ENCODE measurements around the gene TDRKH. TPM values are rescaled to one million over a fixed set of nuclear protein-coding genes. Genes with fewer than 3 reads are reported as not detected.

Gene TDRKH
- total and polyA plus RNA-seq, 2 of the 13 experiments (the other 11 are each of a cell fraction or from before 2014, with no cell fraction given) = 3.9 to 5.4 TPM

DNA sequence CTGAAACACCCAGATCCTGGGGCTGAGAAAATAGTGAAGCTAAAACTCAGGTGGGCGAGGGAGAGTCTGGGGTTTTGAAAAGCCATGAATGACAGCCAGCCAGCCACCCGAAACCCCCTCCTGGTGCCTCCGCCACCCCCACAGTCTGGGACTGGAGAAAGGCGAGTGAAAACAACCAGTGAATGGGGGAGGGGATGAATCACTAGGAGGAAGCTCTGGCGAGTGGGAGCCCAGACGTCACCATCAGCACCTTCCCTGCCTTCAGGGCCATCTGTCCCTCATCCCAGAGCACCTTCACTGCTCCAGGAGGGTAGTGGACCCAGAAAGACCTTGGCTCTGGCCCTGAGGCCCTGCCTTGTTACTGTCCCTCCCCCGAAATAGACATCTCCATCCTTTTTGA is 32.1 kb upstream of the TDRKH start:
- ChIA-PET POLR2A (no interaction called here), CTCF (ENCODE audit: low intra/inter-chr PET ratio, low total read pairs) (no interaction called here)
- Histone ChIP-seq H3K9me3 (ENCODE audit: low read length) (no peaks in the 10 kb centered on the region), H3K4me1 (ENCODE audit: insufficient read depth, low read length) (no peaks in the 10 kb centered on the region), H2AFZ (ENCODE audit: low read length) (no peak overlapping the region), H3K9ac (ENCODE audit: insufficient read depth, low read depth, low read length) (no peak overlapping the region), H4K20me1 (ENCODE audit: insufficient read depth, low read length) (no peaks in the 10 kb centered on the region), H3K27ac (ENCODE audit: extremely low read length, insufficient read depth, low read length) (no peak overlapping the region), H3K27me3 (ENCODE audit: control insufficient read depth in 1 of 2, insufficient read depth in 2 of 2, low read length in 2 of 2) (no peaks in the 10 kb centered on the region), H3K4me2 (ENCODE audit: low read depth, low read length) (no peak overlapping the region), H3K36me3 (replicated peaks in 1 of 2; ENCODE audit: control insufficient read depth in 1 of 2, insufficient read depth in 2 of 2, low read length in 2 of 2) (no peaks in the 10 kb centered on the region), H3K4me3 (replicated peaks in 1 of 3; ENCODE audit: insufficient read depth in 1 of 3, low read depth in 2 of 3, low read length in 3 of 3) (no peak overlapping the region), H3K79me2 (ENCODE audit: insufficient read depth, low read length) (no peaks in the 10 kb centered on the region)
- no TSS peak for BruUV-seq (replicated peaks)
- DNase-seq (ENCODE audit: low spot score) = no peak
- in situ Hi-C loops (cut with HindIII; ENCODE audit: extremely low pct_ligation_motif_present, low pct_unique_long_range_greater_than_20kb) = no loop called here
- intact Hi-C loops (cut with micrococcal nuclease; ENCODE audit: unreplicated experiment) = no loop called here
- ATAC-seq = no peak
- TF ChIP-seq ZNF761 (CRISPR knock-in tag; conservative IDR thresholded peaks at IDR 0.05) (no peak), TOPORS (CRISPR knock-in tag; IDR thresholded peaks at IDR 0.05) (no peak), JUNB (CRISPR knock-in tag; IDR thresholded peaks at IDR 0.05; ENCODE audit: borderline replicate concordance) (no peak), KDM5A (IDR thresholded peaks at IDR 0.05; ENCODE audit: borderline replicate concordance, low read length) (no peak), ZNF136 (CRISPR knock-in tag; IDR thresholded peaks at IDR 0.05; ENCODE audit: low read depth) (no peak), ZNF879 (CRISPR knock-in tag; IDR thresholded peaks at IDR 0.05) (no peak)
- no peak for FAIRE-seq
- WGBS (ENCODE audit: low lambda C conversion rate) = 84% methylated on average over 6 of the region's 7 CpGs

GRCh38 chr1:151820940-151821339 is 30.6 kb upstream of the TDRKH start:
- no peak overlapping the region for H3K9ac ChIP-seq (ENCODE audit: insufficient read depth, low read depth, low read length)
- ChIA-PET POLR2A (no interaction called here), CTCF (ENCODE audit: low intra/inter-chr PET ratio, low total read pairs) (no interaction called here)
- no peak for FAIRE-seq
- TF ChIP-seq ZSCAN20 (CRISPR knock-in tag; IDR thresholded peaks at IDR 0.05; ENCODE audit: borderline replicate concordance) (no peak), ZNF484 (CRISPR knock-in tag; IDR thresholded peaks at IDR 0.05; ENCODE audit: borderline replicate concordance, low read depth) (no peak), ZNF337 (CRISPR knock-in tag; IDR thresholded peaks at IDR 0.05; ENCODE audit: borderline replicate concordance, low read depth) (no peak), ZNF543 (CRISPR knock-in tag; IDR thresholded peaks at IDR 0.05) (no peak)
- TF ChIP-seq, protein P1, sequence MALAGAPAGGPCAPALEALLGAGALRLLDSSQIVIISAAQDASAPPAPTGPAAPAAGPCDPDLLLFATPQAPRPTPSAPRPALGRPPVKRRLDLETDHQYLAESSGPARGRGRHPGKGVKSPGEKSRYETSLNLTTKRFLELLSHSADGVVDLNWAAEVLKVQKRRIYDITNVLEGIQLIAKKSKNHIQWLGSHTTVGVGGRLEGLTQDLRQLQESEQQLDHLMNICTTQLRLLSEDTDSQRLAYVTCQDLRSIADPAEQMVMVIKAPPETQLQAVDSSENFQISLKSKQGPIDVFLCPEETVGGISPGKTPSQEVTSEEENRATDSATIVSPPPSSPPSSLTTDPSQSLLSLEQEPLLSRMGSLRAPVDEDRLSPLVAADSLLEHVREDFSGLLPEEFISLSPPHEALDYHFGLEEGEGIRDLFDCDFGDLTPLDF (CRISPR knock-in tag; IDR thresholded peaks at IDR 0.05) = no peak
- H3K4me2 ChIP-seq (ENCODE audit: low read depth, low read length) = no peak overlapping the region
- ATAC-seq = no peak
- no peak overlapping the region for H3K27ac ChIP-seq (ENCODE audit: extremely low read length, insufficient read depth, low read length)
- BruUV-seq (replicated peaks) = no TSS peak
- WGBS (ENCODE audit: low lambda C conversion rate) = 79% methylated on average over 2 of the region's 2 CpGs
- no peaks in the 10 kb centered on the region for H3K27me3 ChIP-seq (ENCODE audit: control insufficient read depth in 1 of 2, insufficient read depth in 2 of 2, low read length in 2 of 2)
- H3K4me3 ChIP-seq (replicated peaks in 1 of 3; ENCODE audit: insufficient read depth in 1 of 3, low read depth in 2 of 3, low read length in 3 of 3) = no peak overlapping the region
- no peaks in the 10 kb centered on the region for H3K9me3 ChIP-seq (ENCODE audit: low read length)
- in situ Hi-C loops (cut with HindIII; ENCODE audit: extremely low pct_ligation_motif_present, low pct_unique_long_range_greater_than_20kb) = no loop called here
- no peaks in the 10 kb centered on the region for H4K20me1 ChIP-seq (ENCODE audit: insufficient read depth, low read length)
- H3K36me3 ChIP-seq (replicated peaks in 1 of 2; ENCODE audit: control insufficient read depth in 1 of 2, insufficient read depth in 2 of 2, low read length in 2 of 2) = no peaks in the 10 kb centered on the region
- no peaks in the 10 kb centered on the region for H3K4me1 ChIP-seq (ENCODE audit: insufficient read depth, low read length)
- no peaks in the 10 kb centered on the region for H3K79me2 ChIP-seq (ENCODE audit: insufficient read depth, low read length)
- DNase-seq (ENCODE audit: low spot score) = no peak
- no peak overlapping the region for H2AFZ ChIP-seq (ENCODE audit: low read length)
- intact Hi-C loops (cut with micrococcal nuclease; ENCODE audit: unreplicated experiment) = no loop called here
